ENCODE results near the gene ISM1. TPM values are rescaled to one million over a fixed set of nuclear protein-coding genes. Genes with fewer than 3 reads are reported as not detected.

Gene ISM1
- total RNA-seq, 4 donors from 2014 or later: 0.49 to 6.2 (median 2.3) TPM; not detected in 1

- Histone ChIP-seq H3K27me3 (no peaks in the 10 kb centered on the region), H3K4me3 (no peak overlapping the region), H3K36me3 (no peaks in the 10 kb centered on the region), H3K4me1 (no peaks in the 10 kb centered on the region), H3K27ac (no peak overlapping the region), H3K9me3 (no peaks in the 10 kb centered on the region)
- TF ChIP-seq POLR2A (IDR thresholded peaks at IDR 0.05) (no peak), CTCF (IDR thresholded peaks at IDR 0.05) (no peak)
- DNase-seq: no peak
- intact Hi-C loops (cut with DNase I; ENCODE audit: low total_unique reads): no loop called here
Measured at GRCh38 chr20:13262302-13262650, 41.2 kb downstream of the ISM1 start.

DNA sequence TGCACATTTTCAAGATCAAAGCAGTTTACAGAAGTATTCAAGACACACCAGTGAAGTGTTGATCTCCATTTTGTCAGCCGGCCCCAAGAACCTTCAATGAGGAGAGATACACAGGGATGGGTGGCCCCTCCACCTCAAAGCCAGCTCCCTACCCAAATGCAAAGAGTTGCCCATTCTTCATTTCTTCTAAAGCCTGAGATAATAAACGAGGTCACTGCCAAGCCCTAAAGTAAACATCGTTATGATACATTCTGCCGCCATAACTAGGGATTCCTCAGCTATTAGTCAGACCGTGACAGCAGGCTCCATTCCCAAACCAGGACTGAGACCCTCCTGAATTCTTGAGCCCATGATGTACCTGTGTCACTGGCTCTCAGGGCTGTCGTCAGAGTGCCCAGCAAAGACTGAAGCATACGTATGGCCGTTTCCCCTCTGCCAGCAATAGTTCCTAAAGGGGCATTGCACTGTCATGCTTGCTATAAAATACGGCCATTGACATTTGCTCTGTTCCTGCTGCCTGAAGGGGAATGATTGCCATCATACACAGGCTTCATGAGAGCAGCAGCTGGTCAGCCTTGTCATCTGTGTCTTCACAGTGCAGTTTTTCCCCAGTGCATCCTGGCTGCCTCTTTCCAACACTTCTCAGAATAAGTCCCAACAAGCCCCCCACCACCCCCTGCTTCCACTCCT lies 41.7 kb downstream of the ISM1 start:
- H3K27ac ChIP-seq: no peak overlapping the region
- intact Hi-C loops (cut with DNase I; ENCODE audit: low total_unique reads): no loop called here
- no peak for DNase-seq
- H3K27me3 ChIP-seq: no peaks in the 10 kb centered on the region
- H3K36me3 ChIP-seq: no peaks in the 10 kb centered on the region
- H3K4me1 ChIP-seq: no peaks in the 10 kb centered on the region
- H3K4me3 ChIP-seq: no peak overlapping the region
- TF ChIP-seq CTCF (IDR thresholded peaks at IDR 0.05): no peak
- no peak for TF ChIP-seq POLR2A (IDR thresholded peaks at IDR 0.05)
- H3K9me3 ChIP-seq: no peaks in the 10 kb centered on the region

DNA sequence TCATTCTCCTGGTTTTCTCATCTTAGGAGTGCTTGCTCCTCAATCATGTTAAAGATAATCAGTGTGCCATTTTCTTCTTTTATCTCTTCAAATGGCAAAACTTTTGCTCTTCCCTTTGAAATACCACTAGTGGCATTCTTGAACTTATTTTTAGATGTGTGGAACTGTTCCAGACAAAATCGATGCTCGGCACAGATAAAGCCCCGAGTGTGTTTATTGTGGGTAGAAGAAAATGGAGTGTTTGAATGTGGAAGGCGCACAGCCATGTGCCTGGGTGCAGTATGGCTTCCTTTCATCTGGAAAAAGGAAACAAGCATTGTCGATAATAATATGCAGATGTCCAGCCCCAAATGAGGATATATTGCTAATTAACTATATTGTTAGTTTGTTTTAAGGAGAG lies 42.4 kb downstream of the ISM1 start:
- DNase-seq: no peak
- Histone ChIP-seq H3K27me3 (no peaks in the 10 kb centered on the region), H3K36me3 (no peaks in the 10 kb centered on the region), H3K4me1 (no peaks in the 10 kb centered on the region), H3K27ac (no peak overlapping the region), H3K9me3 (no peaks in the 10 kb centered on the region), H3K4me3 (no peak overlapping the region)
- intact Hi-C loops (cut with DNase I; ENCODE audit: low total_unique reads): no loop called here
- TF ChIP-seq CTCF (IDR thresholded peaks at IDR 0.05) (no peak), POLR2A (IDR thresholded peaks at IDR 0.05) (no peak)

DNA sequence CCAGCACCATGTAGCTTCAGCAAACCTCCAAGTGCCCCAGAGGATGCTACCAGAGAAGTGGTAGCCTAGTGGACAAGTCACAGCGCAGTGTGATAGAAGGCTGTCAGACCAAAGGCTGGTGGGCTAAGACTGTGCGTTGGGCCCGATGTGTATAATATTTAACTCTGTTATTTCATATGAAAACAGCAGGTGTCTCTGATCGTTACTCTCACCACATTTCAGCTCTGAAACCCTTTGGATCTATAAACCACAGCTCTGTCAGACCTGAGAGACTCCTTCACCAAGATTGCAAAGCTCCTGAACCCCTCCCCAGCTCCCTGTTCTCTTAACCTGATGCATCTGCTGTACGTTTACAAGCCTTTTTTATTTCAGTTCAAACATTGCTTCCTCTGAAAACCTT lies 43.8 kb downstream of the ISM1 start:
- Histone ChIP-seq H3K27me3 (no peaks in the 10 kb centered on the region), H3K9me3 (no peaks in the 10 kb centered on the region), H3K36me3 (no peaks in the 10 kb centered on the region), H3K27ac (no peak overlapping the region), H3K4me3 (no peak overlapping the region), H3K4me1 (no peaks in the 10 kb centered on the region)
- TF ChIP-seq CTCF (IDR thresholded peaks at IDR 0.05) (no peak), POLR2A (IDR thresholded peaks at IDR 0.05) (no peak)
- intact Hi-C loops (cut with DNase I; ENCODE audit: low total_unique reads): no loop called here
- no peak for DNase-seq

GRCh38 chr20:13265941-13266340 lies 44.9 kb downstream of the ISM1 start:
- H3K27me3 ChIP-seq: no peaks in the 10 kb centered on the region
- no peak overlapping the region for H3K27ac ChIP-seq
- H3K9me3 ChIP-seq: no peaks in the 10 kb centered on the region
- H3K36me3 ChIP-seq: no peaks in the 10 kb centered on the region
- no peak overlapping the region for H3K4me3 ChIP-seq
- DNase-seq: no peak
- intact Hi-C loops (cut with DNase I; ENCODE audit: low total_unique reads): no loop called here
- TF ChIP-seq CTCF (IDR thresholded peaks at IDR 0.05) (no peak), POLR2A (IDR thresholded peaks at IDR 0.05) (no peak)
- no peaks in the 10 kb centered on the region for H3K4me1 ChIP-seq
